ENCODE results near the gene PRR14.

GRCh38 chr16:30700491-30700890 is 49.7 kb downstream of the PRR14 start:
- TF ChIP-seq CTCF (IDR thresholded peaks at IDR 0.05): no peak
- no peak for TF ChIP-seq RXRA (IDR thresholded peaks at IDR 0.05; ENCODE audit: borderline replicate concordance, low read depth)
- TF ChIP-seq POLR2AphosphoS5 (IDR thresholded peaks at IDR 0.05; ENCODE audit: low read depth, low read length): no peak
- TF ChIP-seq SIN3A (IDR thresholded peaks at IDR 0.05; ENCODE audit: borderline replicate concordance, low read depth, low read length): no peak
- no peak for TF ChIP-seq NRF1 (IDR thresholded peaks at IDR 0.05; ENCODE audit: low read depth, low read length)
- no peak for TF ChIP-seq TAF1 (IDR thresholded peaks at IDR 0.05; ENCODE audit: borderline replicate concordance, low read depth, low read length)
- no peak for TF ChIP-seq YY1 (IDR thresholded peaks at IDR 0.05; ENCODE audit: low read depth)
- no peak for TF ChIP-seq EZH2phosphoT487 (IDR thresholded peaks at IDR 0.05; ENCODE audit: borderline replicate concordance, low read depth)
- TF ChIP-seq RFX5 (IDR thresholded peaks at IDR 0.05; ENCODE audit: low read length): no peak
- TF ChIP-seq GABPA (IDR thresholded peaks at IDR 0.05; ENCODE audit: low read depth): no peak
- TF ChIP-seq TCF12 (IDR thresholded peaks at IDR 0.05): no peak

All from SK-N-SH (cell line).